Activated T-helper 1 cell treated with Interleukin-2 at 50 U/mL for 16 hours (primary cell): Measurements from ENCODE around the gene VSTM1.
"Not testable (repeated sequence)": the region's sequence is repeated elsewhere in the genome, so short reads cannot be mapped to it uniquely, and the experiment has no call there.

Source experiments
- DNase-seq: peaks from one replicate; pipeline ENCODE4 v3.0.0-alpha.2; 2020; ENCODE audit warnings: low read depth

The VSTM1 gene, protein sequence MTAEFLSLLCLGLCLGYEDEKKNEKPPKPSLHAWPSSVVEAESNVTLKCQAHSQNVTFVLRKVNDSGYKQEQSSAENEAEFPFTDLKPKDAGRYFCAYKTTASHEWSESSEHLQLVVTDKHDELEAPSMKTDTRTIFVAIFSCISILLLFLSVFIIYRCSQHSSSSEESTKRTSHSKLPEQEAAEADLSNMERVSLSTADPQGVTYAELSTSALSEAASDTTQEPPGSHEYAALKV

DNA sequence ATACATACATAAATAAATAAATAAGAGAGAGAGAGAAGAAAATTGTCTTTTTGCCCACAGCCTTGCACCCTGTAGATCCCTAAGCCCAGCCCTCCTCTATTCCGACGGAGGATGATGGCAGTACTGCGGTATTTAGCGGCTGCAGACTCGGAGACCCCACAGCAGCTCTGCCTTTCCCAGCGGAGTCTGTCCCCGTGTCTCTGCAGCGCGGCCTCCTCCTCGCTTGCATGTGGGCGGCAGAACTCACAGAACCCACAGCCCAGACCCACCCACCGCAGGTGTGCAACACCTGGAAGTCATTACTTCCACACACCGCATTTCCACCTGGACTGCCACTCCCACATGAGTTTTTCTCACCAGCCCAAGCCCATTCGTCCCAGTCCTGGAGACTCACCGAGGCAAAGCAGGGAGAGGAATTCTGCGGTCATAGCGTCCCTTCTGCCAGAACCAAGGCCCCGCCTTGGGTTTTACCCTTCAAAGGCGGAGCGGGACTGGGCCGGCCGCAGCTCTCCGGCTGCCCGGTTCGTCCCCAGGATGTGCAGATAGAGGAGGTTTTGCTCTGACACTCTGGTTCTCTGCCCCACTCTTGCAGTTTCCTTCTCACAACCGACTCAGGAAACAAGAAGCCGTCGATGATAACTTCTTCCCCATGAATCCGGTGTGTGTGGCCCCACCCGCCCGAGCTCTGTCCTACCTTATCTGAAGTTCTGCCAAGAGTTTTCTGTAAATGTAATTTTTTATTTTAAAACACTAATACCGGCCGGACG lies at the start of gene VSTM1:
Gene VSTM1, minus strand, starts transcription at position 548 of the 767 bp plus-strand sequence. Its CDS starts 120 bp downstream, at position 428.
- DNase-seq, result no peak

DNA sequence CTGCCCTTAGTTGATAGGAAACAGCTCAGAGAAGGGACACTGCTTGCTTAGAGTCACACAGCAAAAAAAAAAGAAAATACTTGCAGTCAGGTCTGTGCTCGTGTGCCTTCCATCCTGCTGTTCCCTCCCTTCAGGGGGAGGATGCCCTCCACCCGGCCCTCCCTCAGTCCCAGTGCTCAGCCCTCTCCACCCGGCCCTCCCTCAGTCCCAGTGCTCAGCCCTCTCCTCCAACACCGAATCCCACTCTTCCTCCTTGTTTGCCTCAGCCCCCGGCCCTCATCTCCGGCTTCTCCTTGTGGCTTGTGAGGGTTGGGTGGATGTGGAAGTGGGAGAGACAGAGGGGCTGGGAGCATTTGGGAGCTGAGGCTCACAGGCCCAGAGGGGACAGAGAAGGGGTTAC lies 46.0 kb upstream of the VSTM1 start:
- DNase-seq, result no peak

DNA sequence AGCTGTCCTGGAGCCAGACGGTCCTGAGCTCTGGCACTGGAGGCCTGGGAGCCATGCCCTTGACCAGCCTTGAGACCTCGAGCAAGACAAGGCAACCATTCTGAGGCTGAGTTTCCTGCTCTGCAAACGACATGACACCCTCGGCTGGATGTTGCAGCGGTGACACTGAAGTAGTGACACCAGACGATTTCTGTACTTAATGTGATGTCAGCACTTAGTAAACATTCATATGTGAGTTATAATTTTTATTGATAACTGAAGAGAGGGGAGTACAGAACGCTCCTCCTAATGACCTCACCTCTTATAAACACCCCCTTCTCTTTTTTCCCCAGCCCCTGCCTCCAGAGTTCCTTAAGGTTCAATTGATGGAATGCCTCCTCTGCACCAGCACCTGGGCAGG lies 44.8 kb upstream of the VSTM1 start:
- no peak for DNase-seq

DNA sequence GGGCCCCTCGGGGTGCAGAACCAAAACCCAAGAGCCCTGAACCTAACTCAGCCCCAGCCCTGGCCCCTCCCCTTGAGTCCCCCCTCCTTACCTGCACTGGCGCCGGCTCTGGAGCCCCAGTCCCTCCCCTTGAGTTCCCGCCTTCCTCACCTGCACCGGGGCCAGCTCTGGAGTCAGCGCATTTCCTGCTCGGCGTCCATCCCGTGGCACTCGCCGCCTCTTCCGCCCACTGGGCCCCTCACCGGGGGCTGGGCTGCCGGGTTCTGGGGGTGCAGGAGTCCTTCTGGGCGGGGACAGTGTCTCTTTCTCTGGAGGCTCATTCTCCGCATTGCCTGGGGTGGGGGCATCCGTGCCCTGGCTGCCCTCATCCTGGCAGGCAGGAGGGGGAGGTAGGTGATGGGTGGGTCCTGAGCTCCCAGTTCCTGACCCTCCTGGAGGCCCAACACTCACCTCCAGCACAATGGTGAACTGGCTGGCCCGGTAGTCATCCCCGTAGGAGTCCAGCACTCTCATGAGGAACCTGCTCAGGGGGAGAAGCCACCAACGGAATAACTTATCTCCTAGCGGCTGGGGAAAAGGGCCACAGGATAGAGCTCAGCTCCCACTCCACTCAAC lies 44.3 kb upstream of the VSTM1 start:
- no peak for DNase-seq

DNA sequence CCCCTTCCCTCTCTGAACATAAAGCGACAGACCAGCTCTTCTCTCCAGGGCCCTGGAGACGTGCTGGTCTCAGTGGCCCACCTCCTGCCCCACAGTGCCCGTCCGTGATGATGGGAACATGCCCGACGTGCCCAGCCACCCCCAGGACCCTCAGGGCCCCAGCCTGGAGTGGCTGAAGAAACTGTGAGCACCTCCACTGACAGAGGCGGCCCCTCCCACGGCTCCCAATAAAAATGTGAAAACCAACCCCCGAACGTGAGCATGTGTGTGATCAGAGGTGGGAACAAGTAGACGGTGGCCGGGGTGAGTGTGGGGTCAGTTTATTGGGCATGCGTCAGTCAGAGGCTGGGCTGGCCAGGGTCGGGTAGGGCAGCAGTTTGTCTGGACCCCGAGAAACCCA lies 43.0 kb upstream of the VSTM1 start:
- DNase-seq, result no peak

DNA sequence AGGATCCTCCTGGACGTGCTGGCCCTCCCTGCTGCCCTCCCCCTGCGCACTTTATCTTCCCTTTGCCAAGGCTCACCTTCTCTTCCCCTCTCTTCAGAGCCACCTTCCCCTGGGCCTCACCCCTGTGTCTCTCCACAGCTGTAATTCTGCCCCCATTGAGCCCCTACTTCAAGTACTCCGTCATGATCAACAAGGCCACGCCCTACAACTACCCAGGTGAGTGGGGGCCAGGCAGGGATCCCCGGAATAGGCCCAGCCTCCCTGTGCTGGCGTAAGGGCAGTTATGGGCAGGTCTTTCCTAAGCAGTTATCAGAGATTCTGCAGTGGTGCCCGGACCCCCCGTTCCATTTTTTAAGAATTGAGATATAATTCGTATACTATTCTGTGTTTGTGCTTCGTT lies 42.1 kb upstream of the VSTM1 start:
- DNase-seq, result no peak

DNA sequence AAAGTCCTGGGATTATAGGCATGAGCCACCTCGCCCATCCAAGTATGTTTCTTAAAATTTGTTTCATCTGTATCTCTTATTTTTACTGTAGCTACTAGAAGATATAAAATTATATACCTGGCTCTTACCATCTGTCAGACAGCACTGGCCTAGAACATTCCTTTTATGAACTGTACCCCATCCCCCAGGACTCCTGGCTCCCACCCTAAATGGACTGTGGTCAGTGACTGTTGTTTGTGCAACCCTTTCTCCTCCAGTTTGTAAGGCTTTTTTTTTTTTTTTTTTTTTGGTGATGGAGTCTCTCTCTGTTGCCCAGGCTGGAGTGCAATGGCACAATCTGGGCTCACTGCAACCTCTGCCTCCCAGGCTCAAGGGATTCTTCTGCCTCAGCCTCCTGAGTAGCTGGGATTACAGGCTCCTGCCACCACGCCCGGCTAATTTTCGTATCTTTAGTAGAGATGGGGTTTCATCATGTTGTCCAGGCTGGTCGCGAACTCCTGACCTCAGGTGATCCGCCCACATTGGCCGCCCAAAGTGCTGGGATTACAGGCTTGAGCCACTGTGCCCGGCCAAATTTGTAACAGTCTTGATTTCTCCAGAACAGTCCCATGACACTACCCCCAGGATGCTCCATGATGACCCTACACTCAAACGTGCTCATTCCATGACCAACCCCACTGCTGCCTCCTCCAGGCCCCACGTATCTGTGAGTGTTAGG lies 41.5 kb upstream of the VSTM1 start:
- DNase-seq, result no peak

DNA sequence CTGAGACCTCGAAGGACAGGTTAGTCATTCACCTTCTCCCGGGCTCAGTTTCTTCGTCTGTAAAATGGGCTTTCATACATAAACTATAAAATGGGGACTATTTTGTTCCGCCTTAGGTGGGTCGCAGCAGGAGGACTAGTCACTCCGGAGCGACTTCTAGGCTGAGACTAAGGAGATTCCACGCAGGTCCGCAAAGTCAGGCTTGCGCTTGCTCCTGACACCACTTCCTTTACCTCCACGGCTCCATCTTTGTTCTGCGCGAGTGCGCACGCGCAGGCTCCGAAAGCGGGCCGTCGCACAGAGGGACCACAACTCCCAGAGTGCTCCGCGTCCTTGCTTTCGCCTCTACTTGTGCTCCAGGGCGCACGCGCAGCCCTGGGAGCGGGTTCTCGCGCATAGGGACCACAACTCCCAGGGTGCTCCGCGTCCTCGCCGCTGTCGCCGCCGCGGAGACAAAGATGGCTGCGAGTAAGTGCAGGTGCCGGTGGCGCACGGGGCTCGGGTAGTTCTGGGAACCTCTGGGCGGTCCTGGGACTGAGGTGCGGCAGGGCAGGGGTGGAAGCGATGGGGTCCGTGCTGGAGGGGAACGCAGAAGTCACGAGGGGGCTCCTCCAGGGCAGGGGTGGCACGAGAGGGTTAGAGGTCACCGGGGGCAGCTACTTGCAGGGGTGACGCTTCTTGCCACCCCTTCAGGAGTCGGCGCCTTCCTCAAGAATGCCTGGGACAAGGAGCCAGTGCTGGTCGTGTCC lies 38.9 kb upstream of the VSTM1 start, which contains the start of gene NDUFA3:
Gene NDUFA3, plus strand, starts transcription at position 435 of the 749 bp plus-strand sequence. Its CDS starts 24 bp downstream, at position 459.
- peak; percentile 98 for DNase-seq

DNA sequence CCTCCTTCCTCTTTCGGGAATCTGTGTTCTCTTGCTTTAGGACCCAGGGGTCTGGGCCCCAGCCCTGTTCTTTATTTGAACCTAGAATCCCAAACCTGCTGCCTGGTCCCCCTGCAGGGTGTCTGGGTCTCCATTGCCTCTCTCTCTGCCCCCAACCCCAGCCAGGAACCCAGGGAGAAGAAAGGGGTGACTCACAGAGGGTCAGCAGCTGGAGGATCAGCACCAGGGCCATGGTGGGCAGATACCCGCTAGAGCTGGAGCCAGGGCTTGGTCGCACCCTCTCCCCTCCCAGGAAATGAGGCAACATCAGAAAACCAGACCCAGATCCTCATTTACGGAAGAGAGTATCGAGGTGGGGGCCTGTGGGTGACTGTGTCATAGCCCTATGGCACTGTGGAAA lies 36.9 kb upstream of the VSTM1 start, which contains the start of gene OSCAR:
Gene OSCAR, minus strand, starts transcription at position 243 of the 400 bp plus-strand sequence. Its CDS starts 11 bp downstream, at position 232.
- DNase-seq, result no peak

DNA sequence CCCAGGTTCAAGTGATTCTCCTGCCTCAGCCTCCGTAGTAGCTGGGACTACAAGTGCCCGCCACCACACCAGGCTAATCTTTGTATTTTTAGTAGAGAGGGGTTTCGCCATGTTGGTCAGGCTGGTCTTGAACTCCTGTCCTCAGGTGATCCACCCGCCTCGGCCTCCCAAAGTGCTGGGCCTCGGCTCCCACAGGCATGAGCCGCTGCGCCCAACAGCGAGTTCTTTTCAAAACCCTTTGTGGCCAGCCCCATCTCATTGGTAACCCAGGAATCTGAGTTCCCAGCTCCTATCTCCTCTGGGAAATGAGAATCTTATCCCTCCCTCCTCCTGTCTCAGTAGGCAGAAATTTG lies 36.2 kb upstream of the VSTM1 start:
- not testable (repeated sequence) for DNase-seq

DNA sequence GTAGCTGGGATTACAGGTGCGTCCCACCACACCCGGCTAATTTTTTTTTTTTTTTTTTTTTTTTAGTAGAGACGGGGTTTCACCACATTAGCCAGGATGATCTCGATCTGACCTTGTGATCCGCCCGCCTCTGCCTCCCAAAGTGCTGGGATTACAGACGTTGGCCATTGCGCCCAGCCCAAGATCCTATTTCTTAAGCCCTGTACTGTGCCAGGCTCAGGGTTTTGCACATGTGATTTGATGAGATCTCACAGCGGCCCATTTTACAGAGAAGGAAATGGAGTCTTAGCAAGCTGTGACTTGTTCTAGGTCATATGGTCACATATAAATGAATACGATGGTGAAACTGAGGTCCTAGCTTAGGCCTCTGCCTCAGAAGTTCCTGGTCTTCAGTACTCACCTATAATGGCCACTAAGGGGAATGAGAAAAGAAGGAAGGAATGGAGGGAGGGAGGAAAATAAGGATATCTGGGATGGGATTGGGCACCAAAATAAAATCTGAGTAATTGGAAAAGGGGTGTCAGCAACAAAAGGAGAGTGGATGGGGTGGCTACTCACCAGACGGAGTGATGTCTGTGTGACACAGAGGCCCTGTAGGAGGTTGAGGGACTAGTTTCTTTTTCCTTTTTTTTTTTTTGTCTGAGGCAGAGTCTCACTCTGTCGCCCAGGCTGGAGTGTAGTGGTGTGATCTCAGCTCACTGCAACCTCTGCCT lies 35.6 kb upstream of the VSTM1 start:
- no peak for DNase-seq

DNA sequence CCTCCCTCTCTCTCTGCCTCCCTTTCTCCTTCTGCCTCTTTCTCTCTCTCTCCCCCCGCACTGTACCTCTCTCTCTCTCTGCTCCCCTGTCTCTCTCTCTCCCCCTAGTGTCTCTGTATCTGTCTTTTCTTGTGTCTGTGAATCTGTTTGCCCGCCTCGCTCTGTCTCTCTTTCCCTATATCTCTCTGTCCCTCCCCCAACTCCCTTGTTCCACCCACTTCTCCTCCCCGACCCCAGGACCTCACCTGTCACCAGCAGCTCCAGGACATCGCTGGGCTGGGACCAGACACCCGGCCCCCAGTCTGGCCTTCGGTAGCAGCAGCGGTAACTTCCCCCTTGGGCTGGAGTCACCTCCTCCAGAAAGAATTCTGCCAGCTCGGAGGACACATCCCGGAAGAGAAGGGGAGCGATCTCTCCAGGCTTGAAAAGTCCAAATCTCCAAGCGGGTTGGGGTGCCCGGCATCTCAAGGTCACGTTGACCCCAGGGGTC lies 33.0 kb upstream of the VSTM1 start:
- no peak for DNase-seq

DNA sequence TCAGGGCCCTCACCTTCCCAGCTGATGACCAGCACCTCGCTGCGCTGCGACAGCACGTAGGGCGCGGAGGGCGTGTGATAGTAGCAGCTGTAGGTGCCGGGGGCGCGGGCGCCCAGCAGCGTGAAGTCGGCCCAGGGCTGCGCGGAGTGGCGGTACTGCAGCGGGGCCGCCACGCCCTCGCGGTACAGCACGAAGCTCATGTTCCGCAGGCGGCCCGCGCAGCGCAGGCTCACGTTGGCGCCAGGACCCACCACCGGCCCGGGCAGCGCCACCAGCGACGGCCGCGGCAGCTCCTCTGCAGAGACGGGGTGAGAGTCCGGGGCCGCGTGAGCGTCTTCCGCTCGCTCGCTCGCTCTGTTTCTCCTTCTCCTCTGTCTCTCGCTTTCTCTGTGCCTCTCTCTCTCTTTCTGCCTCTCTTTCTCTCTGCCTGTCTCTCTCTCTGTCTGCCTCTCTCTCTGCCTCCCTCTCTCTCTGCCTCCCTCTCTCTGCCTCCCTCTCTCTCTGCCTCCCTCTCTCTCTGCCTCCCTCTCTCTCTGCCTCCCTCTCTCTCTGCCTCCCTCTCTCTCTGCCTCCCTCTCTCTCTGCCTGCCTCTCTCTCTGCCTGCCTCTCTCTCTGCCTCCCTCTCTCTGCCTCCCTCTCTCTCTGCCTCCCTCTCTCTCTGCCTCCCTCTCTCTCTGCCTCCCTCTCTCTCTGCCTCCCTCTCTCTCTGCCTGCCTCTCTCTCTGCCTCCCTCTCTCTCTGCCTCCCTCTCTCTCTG lies 32.3 kb upstream of the VSTM1 start:
- peak; percentile 43 for DNase-seq

DNA sequence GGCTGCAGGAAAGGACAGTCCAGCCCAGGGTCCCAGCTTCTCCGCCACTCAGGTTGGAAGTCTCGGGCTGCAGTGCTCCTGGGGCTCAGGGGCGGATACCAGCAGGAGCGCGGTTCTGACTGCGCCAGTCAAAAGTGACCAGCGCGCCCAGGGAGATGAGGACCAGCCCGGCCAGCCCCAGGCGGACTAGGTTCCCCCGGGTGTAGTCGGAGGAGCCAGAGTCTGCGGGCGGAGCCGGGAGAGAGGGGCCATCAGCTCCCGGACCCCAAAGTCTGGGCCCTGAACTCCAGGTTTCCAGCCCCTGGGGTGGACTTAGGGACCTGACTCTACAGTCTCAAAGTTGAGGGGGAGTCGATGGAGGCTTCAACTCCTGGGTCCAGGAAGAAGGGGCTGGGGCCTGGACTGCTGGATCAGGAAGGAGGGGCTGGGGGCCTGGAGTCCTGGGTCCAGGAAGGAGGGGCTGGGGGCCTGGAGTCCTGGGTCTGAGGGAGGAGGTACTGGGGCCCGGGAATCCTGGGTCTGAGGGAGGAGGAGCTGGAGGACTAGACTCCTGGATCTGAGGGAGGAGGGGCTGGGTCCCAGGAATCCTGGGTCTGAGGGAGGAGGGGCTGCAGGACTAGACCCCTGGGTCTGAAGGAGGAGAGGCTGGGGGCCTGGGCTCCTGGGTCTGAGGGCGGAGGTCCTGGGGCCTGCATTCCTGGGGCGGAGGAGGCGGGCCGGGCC lies 31.6 kb upstream of the VSTM1 start:
- no peak for DNase-seq

DNA sequence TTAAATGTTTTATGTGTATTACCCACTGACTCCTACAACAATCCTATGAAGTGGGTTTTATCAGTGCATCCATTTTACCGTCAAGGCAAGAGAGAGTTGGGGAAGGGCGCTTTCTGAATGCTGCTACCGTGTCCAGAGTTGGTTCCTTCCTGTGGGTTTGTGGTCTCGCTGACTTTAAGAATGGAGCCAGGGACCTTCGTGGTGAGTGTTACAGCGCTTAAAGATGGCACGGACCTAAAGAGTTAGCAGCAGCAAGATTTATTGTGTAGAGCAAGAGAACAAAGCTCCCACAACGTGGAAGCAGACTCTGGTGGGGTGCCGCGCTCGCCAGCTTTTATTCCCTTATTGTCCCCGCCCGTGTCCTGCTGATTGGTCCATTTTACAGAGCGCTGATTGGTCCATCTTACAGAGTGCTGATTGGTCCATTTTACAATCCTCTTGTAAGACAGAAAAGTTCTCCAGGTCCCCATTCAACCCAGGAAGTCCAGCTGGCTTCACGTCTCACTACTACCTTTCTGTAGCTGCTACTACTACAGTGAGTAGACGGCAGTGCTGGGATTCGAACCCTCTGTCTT lies 30.8 kb upstream of the VSTM1 start:
- DNase-seq, result no peak

DNA sequence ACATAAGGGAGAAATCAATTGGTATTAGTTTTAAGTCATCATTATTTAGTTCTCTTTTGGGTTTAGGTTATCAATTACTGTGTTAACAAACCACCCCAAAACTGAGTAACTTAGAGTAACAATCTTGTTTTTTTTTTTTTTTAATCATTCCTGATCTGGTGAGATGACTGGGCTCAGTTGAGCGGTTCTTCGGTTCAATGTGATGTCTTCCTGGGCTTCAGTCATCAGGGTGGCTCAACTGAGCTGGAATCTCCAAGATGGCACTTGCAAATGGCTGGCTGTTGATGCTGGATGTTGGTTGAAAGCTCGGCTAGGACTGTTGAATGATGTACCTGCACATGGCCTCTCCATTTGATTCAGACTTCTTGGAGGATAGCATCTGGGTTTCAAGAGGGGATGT lies 20.7 kb upstream of the VSTM1 start:
- DNase-seq, result no peak

DNA sequence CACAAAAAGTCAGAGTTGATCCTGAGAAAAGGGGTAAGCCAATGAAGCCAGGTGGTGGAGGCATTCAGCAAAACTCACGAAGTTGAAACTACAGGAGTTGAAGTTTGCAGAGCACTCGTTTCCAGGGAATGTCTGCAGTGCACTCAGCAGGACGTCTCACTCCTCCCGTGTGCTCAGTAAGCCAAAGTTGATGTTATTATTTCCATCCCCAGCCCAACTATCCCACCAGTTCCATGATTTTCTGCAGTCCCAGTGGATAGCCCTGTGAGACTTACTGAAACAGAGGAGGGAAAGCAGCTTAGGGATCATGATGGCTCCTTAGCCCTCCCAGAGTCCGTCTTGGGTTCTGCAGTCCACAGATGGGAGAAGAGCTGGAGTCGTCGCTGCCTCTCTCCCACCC lies 17.3 kb upstream of the VSTM1 start, which contains the start of gene TARM1:
Gene TARM1, minus strand, starts transcription at position 334 of the 400 bp plus-strand sequence. Its CDS starts 25 bp downstream, at position 309.
- DNase-seq, result no peak

DNA sequence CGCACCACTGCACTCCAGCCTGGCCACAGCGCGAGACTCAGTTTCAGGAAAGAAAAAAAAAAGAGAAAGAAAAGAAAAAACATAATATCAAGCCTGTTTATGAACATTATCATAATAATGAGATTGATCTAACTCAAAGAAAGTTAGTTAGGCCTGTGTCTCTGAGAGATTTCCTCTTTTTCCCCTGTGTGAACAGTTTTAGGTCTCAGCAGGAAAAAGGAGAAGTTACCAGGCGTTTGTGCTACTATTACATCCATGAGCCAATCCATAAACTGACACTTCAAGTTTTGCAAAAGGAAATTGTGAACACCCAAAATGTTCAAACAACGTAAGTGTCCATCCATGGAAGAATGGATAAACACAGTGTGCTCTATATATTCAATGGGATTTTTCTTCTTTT lies 13.6 kb upstream of the VSTM1 start:
- DNase-seq, result no peak

DNA sequence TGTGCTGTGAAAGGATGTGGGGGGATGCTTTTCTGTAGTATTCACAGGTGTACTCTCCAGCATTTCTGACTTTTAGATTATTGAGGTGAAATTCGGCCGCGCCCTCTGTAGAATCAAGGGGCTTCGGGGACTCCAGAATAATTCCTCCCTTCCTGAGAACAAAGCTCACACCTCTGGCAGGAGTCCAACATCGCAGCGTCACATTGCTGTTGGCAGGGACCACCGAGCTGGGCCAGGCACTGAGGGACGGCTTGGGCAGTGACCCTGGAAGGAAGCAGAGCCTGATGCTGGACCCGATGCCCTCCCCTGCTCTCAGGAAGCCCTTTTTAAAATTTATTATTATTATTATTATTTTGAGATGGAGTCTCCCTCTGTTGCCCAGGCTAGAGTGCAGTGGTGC lies 11.2 kb upstream of the VSTM1 start:
- no peak for DNase-seq
